H1 (cell line): Measurements from ENCODE around the gene C6orf120. TPM values are rescaled to one million over a fixed set of nuclear protein-coding genes. Genes with fewer than 3 reads are reported as not detected.

Experiments
- CHD7 ChIP-seq: fragments of 300-600 bp; sonication (generic); IDR thresholded peaks from 2 replicates; pipeline ENCODE4 v1.7.1; 2012; ENCODE audit warnings: low read length, moderate library complexity, mild to moderate bottlenecking, inconsistent platforms; ENCODE audit not compliant: insufficient replicate concordance
- JUN ChIP-seq: IDR thresholded peaks from 2 replicates; pipeline ENCODE4 v1.6.1; 2011; ENCODE audit warnings: low read depth, mild to moderate bottlenecking, improper control_type of control experiment, low read length
- POLR2A ChIP-seq, 2 experiments: IDR thresholded peaks; 1 replicate in 1 of 2; 2 replicates in 1 of 2; pipeline ENCODE4 v1.6.1; 2011; ENCODE audit warnings: low read depth in 2 of 2, low read length in 2 of 2, mild to moderate bottlenecking in 2 of 2; ENCODE audit errors: control extremely low read depth in 1 of 2
- POLR2AphosphoS5 ChIP-seq: IDR thresholded peaks from 2 replicates; pipeline ENCODE4 v1.6.1; 2011; ENCODE audit warnings: low read depth, low read length
- RAD21 ChIP-seq, 2 experiments: IDR thresholded peaks in 1 of 2; conservative IDR thresholded peaks in 1 of 2; 2 replicates each; pipeline ENCODE4 v1.6.1; 2011; ENCODE audit warnings: low read depth in 2 of 2, low read length in 2 of 2, improper control_type of control experiment in 1 of 2, inconsistent platforms in 1 of 2, mild to moderate bottlenecking in 1 of 2, moderate library complexity in 1 of 2
- polyA plus RNA-seq, 7 experiments: library from polyadenylated mRNA; depleted of rRNA in 3 of 7; stranded (reverse) in 5 of 7; unstranded in 2 of 7; fragments of >200 nt in 5 of 7; fragments of 200-250 nt in 2 of 7; gene quantifications; 1 replicate in 5 of 7; 2 replicates in 1 of 7; 4 replicates in 1 of 7; pipeline versions ENCODE4 v1.2.1 to v1.2.3, GENCODE V29; 2011 to 2013; ENCODE audit warnings: missing spikeins in 2 of 7, mixed read lengths in 2 of 7
- total RNA-seq: library from RNA; stranded (reverse); fragmentation: NEBNext Ultra II Directional; extraction: Animal tissue kit (Norgen Biotek cat#: 25700); gene quantifications from 2 replicates; pipeline ENCODE4 v1.2.1, GENCODE V29; 2021

C6orf120 gene
- total and polyA plus RNA-seq, 2 of the 8 experiments (the other 6 are each of a cell fraction or from before 2014, with no cell fraction given): 16.2 to 30.6 TPM

GRCh38 chr6:169661391-169661756, 40.6 kb upstream of the C6orf120 start (continued):
- no peak for TF ChIP-seq RAD21 (IDR thresholded peaks at IDR 0.05 in 1 of 2, conservative IDR thresholded peaks at IDR 0.05 in 1 of 2; ENCODE audit: low read depth in 2 of 2, low read length in 2 of 2)
- TF ChIP-seq POLR2AphosphoS5: no peak
- no peak for TF ChIP-seq POLR2A (IDR thresholded peaks at IDR 0.05; ENCODE audit: control extremely low read depth in 1 of 2, low read depth in 2 of 2, low read length in 2 of 2)
- TF ChIP-seq CHD7: no peak
- TF ChIP-seq JUN: no peak
